SIG-M5 (cell line): ENCODE measurements around the gene GTF2H4.

ENCODE experiments used
- DNase-seq: peaks from one replicate; lab custom pipeline; 2025; lab: John Stamatoyannopoulos, UW

Gene GTF2H4

GRCh38 chr6:30955367-30956042 lies 47.5 kb downstream of the GTF2H4 start:
- no peak for DNase-seq

DNA sequence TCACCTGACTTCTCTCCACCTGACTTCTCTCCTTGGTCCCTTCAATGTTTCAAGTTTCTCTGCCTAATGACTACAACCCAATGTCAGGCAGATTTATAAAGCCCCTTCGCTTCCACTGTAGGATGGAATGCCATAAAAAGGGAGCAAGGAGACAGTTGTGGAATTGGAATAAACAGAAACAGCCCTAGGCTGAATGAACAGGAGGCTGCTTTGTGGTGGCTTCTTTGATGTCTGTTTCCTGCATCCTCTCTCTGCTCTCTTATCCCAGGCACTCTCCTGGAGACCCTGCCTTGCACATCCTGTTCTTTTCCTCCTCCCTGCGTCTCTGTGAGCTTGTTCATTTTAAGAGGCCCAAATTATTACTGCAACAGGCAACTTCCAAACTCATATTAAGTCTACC lies 49.7 kb downstream of the GTF2H4 start:
- no peak for DNase-seq

DNA sequence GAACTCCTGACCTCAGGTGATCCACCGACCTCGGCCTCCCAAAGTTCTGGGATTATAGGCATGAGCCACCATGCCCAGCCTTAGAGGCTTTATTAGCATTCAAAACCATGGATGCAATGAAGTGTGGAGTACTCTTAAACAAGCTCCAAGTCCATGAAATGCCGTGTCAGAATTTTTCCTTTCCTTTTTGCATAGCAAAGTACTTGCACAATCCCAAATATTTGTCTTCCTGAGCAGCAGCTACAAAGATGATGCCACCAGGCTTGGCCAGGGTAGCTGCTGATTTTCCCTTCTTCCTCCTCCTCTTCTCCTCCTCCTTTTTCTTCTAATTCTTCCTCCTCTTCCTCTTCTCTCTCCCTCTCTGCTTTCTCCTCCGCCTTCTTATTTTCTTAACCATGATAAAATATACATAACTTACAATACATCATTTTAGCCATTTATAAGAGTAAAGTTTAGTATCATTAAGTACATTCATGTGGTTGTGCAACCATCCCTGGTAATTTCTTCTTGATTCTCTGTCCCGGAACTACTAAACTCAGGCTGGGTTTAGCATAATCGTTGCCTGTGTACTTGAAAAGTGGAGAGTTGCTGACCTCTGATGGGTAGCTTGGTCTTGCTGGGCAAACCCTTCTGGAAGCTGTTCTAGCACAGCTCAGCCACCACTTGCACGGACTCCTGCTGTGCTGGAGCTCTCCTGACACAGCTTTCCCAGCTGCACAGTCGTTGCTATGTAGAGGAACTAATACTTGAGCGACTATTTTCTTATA lies 53.1 kb downstream of the GTF2H4 start:
- no peak for DNase-seq

GRCh38 chr6:30962716-30963115 lies 54.7 kb downstream of the GTF2H4 start:
- no peak for DNase-seq

- DNase-seq = no peak
Measured at GRCh38 chr6:30963641-30964040, 55.6 kb downstream of the GTF2H4 start.
